H1 (cell line): ENCODE measurements around the gene TCEAL4. TPM values are rescaled to one million over a fixed set of nuclear protein-coding genes. Genes with fewer than 3 reads are reported as not detected.

Source experiments
- CEBPB ChIP-seq: IDR thresholded peaks from 2 replicates; pipeline ENCODE4 v1.6.1; 2012; ENCODE audit warnings: low read depth, low read length
- CREB1 ChIP-seq: IDR thresholded peaks from 2 replicates; pipeline ENCODE4 v1.6.1; 2012; ENCODE audit warnings: inconsistent platforms
- CTBP2 ChIP-seq: IDR thresholded peaks from 2 replicates; pipeline ENCODE4 v1.7.0; 2011; ENCODE audit warnings: borderline replicate concordance, mild to moderate bottlenecking, moderate library complexity, mixed read lengths, low read length; ENCODE audit not compliant: insufficient read depth, insufficient read length
- EGR1 ChIP-seq: IDR thresholded peaks from 2 replicates; pipeline ENCODE4 v1.6.1; 2011; ENCODE audit warnings: low read depth, low read length, borderline replicate concordance
- GTF2F1 ChIP-seq: IDR thresholded peaks from 2 replicates; pipeline ENCODE4 v1.6.1; 2012; ENCODE audit warnings: low read depth, low read length, improper control_type of control experiment, borderline replicate concordance
- JUND ChIP-seq: IDR thresholded peaks from 2 replicates; pipeline ENCODE4 v1.6.1; 2011; ENCODE audit warnings: mild to moderate bottlenecking, improper control_type of control experiment, low read length
- KDM4A ChIP-seq: IDR thresholded peaks from one replicate; pipeline ENCODE4 v1.7.1; 2012; ENCODE audit warnings: low read depth, mild to moderate bottlenecking, moderate library complexity, low read length, inconsistent platforms; ENCODE audit not compliant: severe bottlenecking
- KDM5A ChIP-seq: fragments of 200-600 bp; IDR thresholded peaks from 2 replicates; pipeline ENCODE4 v1.7.1; 2012; ENCODE audit warnings: mild to moderate bottlenecking, low read length, inconsistent platforms, mixed read lengths
- NANOG ChIP-seq: IDR thresholded peaks from 2 replicates; pipeline ENCODE4 v1.6.1; 2011; ENCODE audit warnings: low read length, low read depth, mild to moderate bottlenecking, inconsistent platforms; ENCODE audit not compliant: insufficient read depth, poor library complexity, severe bottlenecking
- POLR2A ChIP-seq, 2 experiments: IDR thresholded peaks; 1 replicate in 1 of 2; 2 replicates in 1 of 2; pipeline ENCODE4 v1.6.1; 2011; ENCODE audit warnings: low read depth in 2 of 2, low read length in 2 of 2, mild to moderate bottlenecking in 2 of 2; ENCODE audit errors: control extremely low read depth in 1 of 2
- POLR2AphosphoS5 ChIP-seq: IDR thresholded peaks from 2 replicates; pipeline ENCODE4 v1.6.1; 2011; ENCODE audit warnings: low read depth, low read length
- RAD21 ChIP-seq, 2 experiments: IDR thresholded peaks in 1 of 2; conservative IDR thresholded peaks in 1 of 2; 2 replicates each; pipeline ENCODE4 v1.6.1; 2011; ENCODE audit warnings: low read depth in 2 of 2, low read length in 2 of 2, improper control_type of control experiment in 1 of 2, inconsistent platforms in 1 of 2, mild to moderate bottlenecking in 1 of 2, moderate library complexity in 1 of 2
- RBBP5 ChIP-seq: IDR thresholded peaks from 2 replicates; pipeline ENCODE4 v1.7.1; 2012; ENCODE audit warnings: low read depth, mild to moderate bottlenecking, inconsistent platforms, low read length, moderate library complexity, borderline replicate concordance
- SIN3A ChIP-seq, 2 experiments: IDR thresholded peaks in 1 of 2; conservative IDR thresholded peaks in 1 of 2; 2 replicates each; pipeline ENCODE4 v1.6.1; 2011 to 2012; ENCODE audit warnings: low read length in 2 of 2, improper control_type of control experiment in 1 of 2, low read depth in 1 of 2, mild to moderate bottlenecking in 1 of 2
- TAF1 ChIP-seq: IDR thresholded peaks from 2 replicates; pipeline ENCODE4 v1.6.1; 2011; ENCODE audit warnings: mild to moderate bottlenecking, low read depth, low read length
- TEAD4 ChIP-seq: IDR thresholded peaks from 2 replicates; pipeline ENCODE4 v1.6.1; 2012; ENCODE audit warnings: low read depth, low read length, inconsistent platforms, mixed read lengths
- polyA plus RNA-seq, 7 experiments: library from polyadenylated mRNA; depleted of rRNA in 3 of 7; stranded (reverse) in 5 of 7; unstranded in 2 of 7; fragments of >200 nt in 5 of 7; fragments of 200-250 nt in 2 of 7; gene quantifications; 1 replicate in 5 of 7; 2 replicates in 1 of 7; 4 replicates in 1 of 7; pipeline versions ENCODE4 v1.2.1 to v1.2.3, GENCODE V29; 2011 to 2013; ENCODE audit warnings: missing spikeins in 2 of 7, mixed read lengths in 2 of 7
- total RNA-seq: library from RNA; stranded (reverse); fragmentation: NEBNext Ultra II Directional; extraction: Animal tissue kit (Norgen Biotek cat#: 25700); gene quantifications from 2 replicates; pipeline ENCODE4 v1.2.1, GENCODE V29; 2021
- TF ChIP-seq, protein P1 (sequence below): IDR thresholded peaks from 2 replicates; pipeline ENCODE4 v1.6.1; 2011; ENCODE audit warnings: low read length, improper control_type of control experiment
- TF ChIP-seq, protein P2 (sequence below): IDR thresholded peaks from 2 replicates; pipeline ENCODE4 v1.6.1; 2012; ENCODE audit warnings: low read length, inconsistent platforms
- TF ChIP-seq, protein P3 (sequence below): IDR thresholded peaks from 2 replicates; pipeline ENCODE4 v1.6.1; 2011; ENCODE audit warnings: low read depth, mild to moderate bottlenecking, low read length; ENCODE audit not compliant: insufficient read depth

Gene TCEAL4
- total and polyA plus RNA-seq, 2 of the 8 experiments (the other 6 are each of a cell fraction or from before 2014, with no cell fraction given): 10.1 to 53.0 TPM

DNA sequence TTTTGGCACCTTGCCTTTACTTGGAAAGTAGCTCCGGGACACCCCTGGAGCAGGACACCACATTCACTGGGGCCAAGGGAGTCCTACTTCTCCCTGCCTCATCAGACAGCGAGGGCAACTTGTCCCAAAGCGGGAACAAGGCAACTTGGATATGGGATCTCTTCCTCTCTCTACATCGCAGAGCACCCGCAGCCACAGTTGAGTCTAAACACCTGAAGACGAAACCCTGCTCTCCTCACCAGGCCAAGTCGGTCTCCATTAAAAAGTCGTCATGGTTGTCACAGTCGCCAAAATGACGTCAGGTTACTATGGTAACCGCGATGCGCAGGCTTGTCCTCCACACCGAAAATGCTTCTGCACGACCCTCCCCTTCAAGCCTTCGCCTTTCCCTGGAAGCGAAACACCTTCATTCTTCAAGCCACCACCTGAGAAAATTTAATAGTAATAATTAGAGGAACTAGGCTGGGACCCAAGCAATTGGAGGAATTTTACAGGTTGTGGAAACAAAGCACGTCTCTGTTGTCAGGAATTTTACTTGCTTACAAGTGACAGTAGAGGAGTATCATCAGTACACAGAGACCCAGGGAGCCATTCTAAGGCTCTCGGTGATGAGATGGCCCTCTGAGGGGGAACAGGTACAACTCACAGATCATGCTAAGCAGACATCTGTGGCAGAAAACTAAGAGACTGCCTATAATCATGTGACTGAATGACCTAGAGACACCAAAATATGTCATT lies 30.5 kb upstream of the TCEAL4 start (continued):
- TF ChIP-seq NANOG (no peak), SIN3A (conservative IDR thresholded peaks at IDR 0.05 in 1 of 2, IDR thresholded peaks at IDR 0.05 in 1 of 2; ENCODE audit: low read depth in 1 of 2, low read length in 2 of 2) (peak; percentile 84 to 87; a peak in 3 of 4 replicates), EGR1 (no peak), GTF2F1 (no peak), RBBP5 (no peak), JUND (no peak), TAF1 (peak; percentile 69; the same call in 1 of the 2 replicates), CREB1 (peak; percentile 99), RAD21 (IDR thresholded peaks at IDR 0.05 in 1 of 2, conservative IDR thresholded peaks at IDR 0.05 in 1 of 2; ENCODE audit: low read depth in 2 of 2, low read length in 2 of 2) (no peak), KDM4A (peak; percentile 63), POLR2A (IDR thresholded peaks at IDR 0.05; ENCODE audit: control extremely low read depth in 1 of 2, low read depth in 2 of 2, low read length in 2 of 2) (peak; percentile 42 to 72), KDM5A (peak; percentile 79), POLR2AphosphoS5 (peak; percentile 79), CTBP2 (no peak), TEAD4 (no peak), CEBPB (no peak)
- TF ChIP-seq, protein P1, sequence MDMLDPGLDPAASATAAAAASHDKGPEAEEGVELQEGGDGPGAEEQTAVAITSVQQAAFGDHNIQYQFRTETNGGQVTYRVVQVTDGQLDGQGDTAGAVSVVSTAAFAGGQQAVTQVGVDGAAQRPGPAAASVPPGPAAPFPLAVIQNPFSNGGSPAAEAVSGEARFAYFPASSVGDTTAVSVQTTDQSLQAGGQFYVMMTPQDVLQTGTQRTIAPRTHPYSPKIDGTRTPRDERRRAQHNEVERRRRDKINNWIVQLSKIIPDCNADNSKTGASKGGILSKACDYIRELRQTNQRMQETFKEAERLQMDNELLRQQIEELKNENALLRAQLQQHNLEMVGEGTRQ: no peak
- TF ChIP-seq, protein P2, sequence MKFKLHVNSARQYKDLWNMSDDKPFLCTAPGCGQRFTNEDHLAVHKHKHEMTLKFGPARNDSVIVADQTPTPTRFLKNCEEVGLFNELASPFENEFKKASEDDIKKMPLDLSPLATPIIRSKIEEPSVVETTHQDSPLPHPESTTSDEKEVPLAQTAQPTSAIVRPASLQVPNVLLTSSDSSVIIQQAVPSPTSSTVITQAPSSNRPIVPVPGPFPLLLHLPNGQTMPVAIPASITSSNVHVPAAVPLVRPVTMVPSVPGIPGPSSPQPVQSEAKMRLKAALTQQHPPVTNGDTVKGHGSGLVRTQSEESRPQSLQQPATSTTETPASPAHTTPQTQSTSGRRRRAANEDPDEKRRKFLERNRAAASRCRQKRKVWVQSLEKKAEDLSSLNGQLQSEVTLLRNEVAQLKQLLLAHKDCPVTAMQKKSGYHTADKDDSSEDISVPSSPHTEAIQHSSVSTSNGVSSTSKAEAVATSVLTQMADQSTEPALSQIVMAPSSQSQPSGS: no peak
- TF ChIP-seq, protein P3, sequence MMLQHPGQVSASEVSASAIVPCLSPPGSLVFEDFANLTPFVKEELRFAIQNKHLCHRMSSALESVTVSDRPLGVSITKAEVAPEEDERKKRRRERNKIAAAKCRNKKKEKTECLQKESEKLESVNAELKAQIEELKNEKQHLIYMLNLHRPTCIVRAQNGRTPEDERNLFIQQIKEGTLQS: peak; percentile 68
